ENCODE data around the gene TRIM7.
"Not testable (repeated sequence)": the region's sequence is repeated elsewhere in the genome, so short reads cannot be mapped to it uniquely, and the experiment has no call there.

The TRIM7 gene

GRCh38 chr5:181190711-181191525, 14.1 kb downstream of the TRIM7 start:
- no peak for DNase-seq

GRCh38 chr5:181189962-181190710, 14.9 kb downstream of the TRIM7 start:
- peak; percentile 67 for DNase-seq

- DNase-seq = no peak
Observed at GRCh38 chr5:181189363-181189961, 15.5 kb downstream of the TRIM7 start.

GRCh38 chr5:181188700-181189362, 16.2 kb downstream of the TRIM7 start:
- DNase-seq = peak; percentile 95

- peak; percentile 80 for DNase-seq
Observed at GRCh38 chr5:181187500-181188213, 17.3 kb downstream of the TRIM7 start.

- DNase-seq = no peak
Observed at GRCh38 chr5:181186986-181187499, 18.0 kb downstream of the TRIM7 start.

- no peak for DNase-seq
Observed at GRCh38 chr5:181186022-181186421, 19.0 kb downstream of the TRIM7 start.

GRCh38 chr5:181185560-181185959, 19.4 kb downstream of the TRIM7 start:
- no peak for DNase-seq

GRCh38 chr5:181184845-181185216, 20.2 kb downstream of the TRIM7 start:
- no peak for DNase-seq

GRCh38 chr5:181182651-181183050, 22.3 kb downstream of the TRIM7 start:
- peak; percentile 45 for DNase-seq

GRCh38 chr5:181181650-181182565, 23.1 kb downstream of the TRIM7 start:
- DNase-seq = peak; percentile 82

- DNase-seq = not testable (repeated sequence)
Observed at GRCh38 chr5:181177559-181177958, 27.4 kb downstream of the TRIM7 start.

- DNase-seq = no peak
Observed at GRCh38 chr5:181176254-181176952, 28.6 kb downstream of the TRIM7 start.

- peak; percentile 47 for DNase-seq
Observed at GRCh38 chr5:181173420-181174342, 31.3 kb downstream of the TRIM7 start.

- DNase-seq = peak; percentile 45
Observed at GRCh38 chr5:181173027-181173419, 32.0 kb downstream of the TRIM7 start.

- no peak for DNase-seq
Observed at GRCh38 chr5:181171782-181172181, 33.2 kb downstream of the TRIM7 start.

GRCh38 chr5:181170996-181171395, 34.0 kb downstream of the TRIM7 start:
- DNase-seq = no peak

GRCh38 chr5:181170237-181170825, 34.7 kb downstream of the TRIM7 start:
- DNase-seq = no peak
